Parathyroid adenoma (tissue), 2 donors: ENCODE results near the gene KAZN.

Experiments used
- H2AFZ ChIP-seq: fragments of 300-600 bp; sonication (generic); one replicate; pipeline ENCODE4 v1.7.0; 2017; ENCODE audit warnings: antibody characterized with exemption, mild to moderate bottlenecking
- H3K27ac ChIP-seq: fragments of 300-600 bp; sonication (generic); one replicate; pipeline ENCODE4 v1.7.0; 2017
- H3K27me3 ChIP-seq: fragments of 300-600 bp; sonication (generic); one replicate; pipeline ENCODE4 v1.7.0; 2017; ENCODE audit warnings: low read length; ENCODE audit not compliant: control insufficient read depth, insufficient read depth
- H3K36me3 ChIP-seq: fragments of 300-600 bp; sonication (generic); one replicate; pipeline ENCODE4 v1.7.0; 2017; ENCODE audit warnings: low read length; ENCODE audit not compliant: control insufficient read depth, insufficient read depth
- H3K4me1 ChIP-seq: fragments of 300-600 bp; sonication (generic); one replicate; pipeline ENCODE4 v1.7.0; 2017; ENCODE audit warnings: control low read depth
- H3K4me2 ChIP-seq: fragments of 300-600 bp; sonication (generic); one replicate; pipeline ENCODE4 v1.7.0; 2017; ENCODE audit warnings: low read length
- H3K4me3 ChIP-seq: fragments of 300-600 bp; sonication (generic); one replicate; pipeline ENCODE4 v1.7.0; 2017; ENCODE audit warnings: low read depth, low read length
- H3K79me2 ChIP-seq: fragments of 300-600 bp; sonication (generic); one replicate; pipeline ENCODE4 v1.7.0; 2017; ENCODE audit warnings: control low read depth
- H3K9ac ChIP-seq: fragments of 300-600 bp; sonication (generic); one replicate; pipeline ENCODE4 v1.7.0; 2017; ENCODE audit warnings: mild to moderate bottlenecking
- H3K9me3 ChIP-seq: fragments of 300-600 bp; sonication (generic); one replicate; pipeline ENCODE4 v1.7.0; 2017; ENCODE audit warnings: low read length; ENCODE audit not compliant: control insufficient read depth
- TF ChIP-seq, protein P1 (sequence below): fragments of 300-600 bp; sonication (generic); IDR thresholded peaks from one replicate; pipeline ENCODE4 v1.7.0; 2017; ENCODE audit warnings: antibody characterized with exemption, mild to moderate bottlenecking
- donor health status: primary hyperparathyroidism.

KAZN gene

DNA sequence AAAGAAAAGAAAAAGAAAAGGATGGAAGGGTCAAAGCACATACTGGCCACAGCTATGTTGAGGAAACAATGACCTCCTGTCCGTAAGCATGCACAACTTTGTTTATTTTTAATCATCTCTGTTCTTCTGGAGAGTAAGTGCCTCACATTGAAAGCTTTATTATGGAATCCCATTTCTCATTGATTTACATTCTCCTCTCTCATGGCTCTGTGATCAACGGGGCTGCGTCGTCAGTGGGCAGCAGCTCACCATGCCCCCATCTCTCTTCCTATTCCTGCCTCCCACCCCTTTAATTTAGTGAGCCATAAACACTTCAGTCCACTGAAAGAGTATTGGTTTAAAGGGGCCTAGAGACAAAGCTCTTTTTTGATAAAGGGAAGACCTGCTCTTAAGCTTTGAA is 98.9 kb downstream of the KAZN start:
- Histone ChIP-seq H3K36me3 (no peaks in the 10 kb centered on the region), H3K9me3 (no peaks in the 10 kb centered on the region)

DNA sequence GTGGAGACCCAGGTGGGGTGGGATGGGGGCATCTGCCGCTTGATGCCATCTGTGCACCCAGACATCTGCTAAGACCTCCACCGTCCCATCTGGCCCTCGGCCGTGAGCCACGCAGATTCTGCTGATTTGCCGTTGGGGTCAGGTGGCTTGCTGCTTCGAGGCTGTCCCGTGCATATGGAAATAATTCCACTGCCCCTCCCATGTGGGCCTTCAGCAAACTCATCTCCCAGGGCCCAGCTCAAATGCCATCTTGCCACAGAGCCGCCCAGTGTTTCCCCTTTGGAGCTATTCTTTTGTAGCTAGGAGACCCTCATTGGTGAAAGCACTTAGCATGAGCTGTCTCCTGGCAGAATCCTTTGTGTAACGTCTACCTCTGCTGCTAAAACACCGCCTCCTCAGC is 99.8 kb downstream of the KAZN start:
- TF ChIP-seq, protein P1, sequence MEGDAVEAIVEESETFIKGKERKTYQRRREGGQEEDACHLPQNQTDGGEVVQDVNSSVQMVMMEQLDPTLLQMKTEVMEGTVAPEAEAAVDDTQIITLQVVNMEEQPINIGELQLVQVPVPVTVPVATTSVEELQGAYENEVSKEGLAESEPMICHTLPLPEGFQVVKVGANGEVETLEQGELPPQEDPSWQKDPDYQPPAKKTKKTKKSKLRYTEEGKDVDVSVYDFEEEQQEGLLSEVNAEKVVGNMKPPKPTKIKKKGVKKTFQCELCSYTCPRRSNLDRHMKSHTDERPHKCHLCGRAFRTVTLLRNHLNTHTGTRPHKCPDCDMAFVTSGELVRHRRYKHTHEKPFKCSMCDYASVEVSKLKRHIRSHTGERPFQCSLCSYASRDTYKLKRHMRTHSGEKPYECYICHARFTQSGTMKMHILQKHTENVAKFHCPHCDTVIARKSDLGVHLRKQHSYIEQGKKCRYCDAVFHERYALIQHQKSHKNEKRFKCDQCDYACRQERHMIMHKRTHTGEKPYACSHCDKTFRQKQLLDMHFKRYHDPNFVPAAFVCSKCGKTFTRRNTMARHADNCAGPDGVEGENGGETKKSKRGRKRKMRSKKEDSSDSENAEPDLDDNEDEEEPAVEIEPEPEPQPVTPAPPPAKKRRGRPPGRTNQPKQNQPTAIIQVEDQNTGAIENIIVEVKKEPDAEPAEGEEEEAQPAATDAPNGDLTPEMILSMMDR = no peak
- H3K27me3 ChIP-seq = no peaks in the 10 kb centered on the region
- H3K4me3 ChIP-seq = no peak overlapping the region
- no peak overlapping the region for H3K27ac ChIP-seq
- no peaks in the 10 kb centered on the region for H3K36me3 ChIP-seq
- H3K79me2 ChIP-seq = no peaks in the 10 kb centered on the region
- no peaks in the 10 kb centered on the region for H3K4me1 ChIP-seq
- no peak overlapping the region for H3K9ac ChIP-seq
- H2AFZ ChIP-seq = no peak overlapping the region
- no peaks in the 10 kb centered on the region for H3K9me3 ChIP-seq
- no peak overlapping the region for H3K4me2 ChIP-seq

More for the DNA sequence above, 98.9 kb downstream of the KAZN start:
- TF ChIP-seq, protein P1 = no peak
- Histone ChIP-seq H3K9ac (no peak overlapping the region), H3K27ac (no peak overlapping the region), H3K4me2 (no peak overlapping the region), H3K4me1 (no peaks in the 10 kb centered on the region), H2AFZ (no peak overlapping the region), H3K79me2 (no peaks in the 10 kb centered on the region), H3K27me3 (no peaks in the 10 kb centered on the region), H3K4me3 (no peak overlapping the region)

DNA sequence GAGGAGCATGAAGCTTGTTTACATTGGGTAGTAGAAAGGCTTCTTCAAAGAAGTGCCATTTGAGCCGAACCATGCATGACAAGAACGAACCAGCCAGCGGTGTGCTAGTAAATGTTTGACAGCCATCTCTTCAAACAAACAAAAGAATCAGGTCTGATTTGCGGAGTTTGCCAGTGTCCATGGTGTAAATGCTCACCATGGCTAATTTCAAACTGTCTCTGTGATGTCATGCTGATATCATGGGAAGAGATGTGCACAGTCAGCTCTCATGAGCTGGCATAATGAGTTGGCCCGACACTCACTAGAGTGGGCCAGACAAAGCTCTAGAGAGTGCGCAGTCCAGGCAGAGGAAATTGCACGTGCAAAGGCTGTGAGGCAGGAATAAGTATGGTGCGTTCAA is 101.1 kb downstream of the KAZN start:
- Histone ChIP-seq H2AFZ (no peak overlapping the region), H3K27ac (no peak overlapping the region), H3K36me3 (no peaks in the 10 kb centered on the region), H3K4me1 (no peaks in the 10 kb centered on the region), H3K27me3 (no peaks in the 10 kb centered on the region), H3K9ac (no peak overlapping the region), H3K79me2 (no peaks in the 10 kb centered on the region), H3K4me2 (no peak overlapping the region), H3K9me3 (no peaks in the 10 kb centered on the region), H3K4me3 (no peak overlapping the region)
- TF ChIP-seq, protein P1 = no peak

DNA sequence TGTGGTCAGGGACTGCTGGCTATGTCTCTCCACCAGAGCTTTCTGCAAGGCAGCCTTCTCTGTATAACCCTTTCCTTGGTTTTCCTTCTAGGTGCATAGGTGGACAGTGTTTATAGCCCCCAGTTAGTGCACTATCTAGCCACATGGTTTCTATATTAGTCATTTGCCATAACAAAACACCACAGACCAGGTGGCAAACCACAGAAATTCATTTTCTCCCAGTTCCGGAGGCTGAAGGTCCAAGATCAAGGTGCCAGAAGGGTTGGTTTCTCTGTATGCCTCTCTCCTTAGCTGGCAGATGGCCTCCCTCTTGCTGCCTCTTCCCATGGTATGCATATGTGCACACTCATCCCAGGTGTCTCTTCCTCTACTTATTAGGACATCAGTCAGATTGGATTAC is 106.4 kb downstream of the KAZN start:
- Histone ChIP-seq H3K27ac (no peak overlapping the region), H3K9me3 (no peaks in the 10 kb centered on the region), H2AFZ (no peak overlapping the region), H3K4me2 (no peak overlapping the region), H3K27me3 (no peaks in the 10 kb centered on the region), H3K9ac (no peak overlapping the region), H3K79me2 (no peaks in the 10 kb centered on the region), H3K4me1 (no peaks in the 10 kb centered on the region), H3K36me3 (no peaks in the 10 kb centered on the region), H3K4me3 (no peak overlapping the region)
- TF ChIP-seq, protein P1 = no peak

DNA sequence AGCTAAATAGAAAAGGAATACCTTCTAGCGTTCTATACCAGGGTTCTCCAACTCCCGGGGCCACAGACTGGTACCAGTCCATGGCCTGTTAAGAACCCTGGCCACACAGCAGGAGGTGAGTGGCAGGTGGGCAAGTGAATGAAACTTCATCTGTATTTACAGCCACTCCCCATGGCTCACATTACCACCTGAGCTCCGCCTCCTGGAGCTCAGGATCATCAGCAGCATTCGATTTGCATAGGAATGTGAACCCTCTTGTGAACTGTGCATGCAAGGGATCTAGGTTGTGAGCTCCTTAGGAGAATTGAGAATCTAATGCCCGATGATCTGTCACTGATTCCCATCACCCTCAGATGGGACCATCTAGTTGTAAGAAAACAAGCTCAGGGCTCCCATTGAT is 107.3 kb downstream of the KAZN start:
- no peak overlapping the region for H3K4me2 ChIP-seq

More for the DNA sequence above, 107.3 kb downstream of the KAZN start:
- H3K4me3 ChIP-seq = no peak overlapping the region
- H3K4me1 ChIP-seq = no peaks in the 10 kb centered on the region
- no peak overlapping the region for H3K9ac ChIP-seq
- no peaks in the 10 kb centered on the region for H3K79me2 ChIP-seq
- H3K36me3 ChIP-seq = no peaks in the 10 kb centered on the region
- H3K27ac ChIP-seq = no peak overlapping the region
- no peak overlapping the region for H2AFZ ChIP-seq
- H3K27me3 ChIP-seq = no peaks in the 10 kb centered on the region
- no peaks in the 10 kb centered on the region for H3K9me3 ChIP-seq
- TF ChIP-seq, protein P1 = no peak
